Esophagus muscularis mucosa (tissue), 4 donors: Measurements from ENCODE around the gene ART1. TPM values are rescaled to one million over a fixed set of nuclear protein-coding genes. Genes with fewer than 3 reads are reported as not detected.

Experiments
- DNase-seq: peaks from one replicate; pipeline ENCODE4 v3.0.0-alpha.2; 2017; ENCODE audit errors: extremely low spot score
- H3K27ac ChIP-seq, 4 donors: fragments of 200-600 bp; sonication (generic); replicated peaks in 1 of 4; 1 replicate in 3 of 4; 2 replicates in 1 of 4; pipeline ENCODE4 v1.5.1; 2016 to 2019; ENCODE audit warnings: mild to moderate bottlenecking in 1 of 4
- H3K27me3 ChIP-seq, 4 donors: fragments of 200-600 bp; sonication (generic); one replicate each; pipeline versions ENCODE4 v1.5.1 to v1.6.0; 2016 to 2019
- H3K36me3 ChIP-seq, 4 donors: fragments of 200-600 bp; sonication (generic); one replicate each; pipeline ENCODE4 v1.5.1; 2016 to 2019
- H3K4me1 ChIP-seq, 4 donors: fragments of 200-600 bp; sonication (generic); one replicate each; pipeline ENCODE4 v1.5.1; 2016 to 2019
- H3K4me3 ChIP-seq, 4 donors: fragments of 200-600 bp; sonication (generic); 1 replicate in 2 of 4; 2 replicates in 2 of 4; pipeline ENCODE4 v1.5.1; 2016 to 2019; ENCODE audit warnings: mild to moderate bottlenecking in 4 of 4, moderate library complexity in 1 of 4
- H3K9me3 ChIP-seq, 4 donors: fragments of 200-600 bp; sonication (generic); 1 replicate in 3 of 4; 2 replicates in 1 of 4; pipeline ENCODE4 v1.5.1; 2016 to 2019
- CTCF ChIP-seq, 3 experiments: fragments of 200-600 bp in 2 of 3; fragments of 450-650 bp in 1 of 3; sonication (generic) in 2 of 3; IDR thresholded peaks; one replicate each; pipeline ENCODE4 v1.5.1; 2017 to 2019; ENCODE audit warnings: antibody characterized with exemption in 3 of 3, mild to moderate bottlenecking in 2 of 3, moderate library complexity in 1 of 3
- EP300 ChIP-seq: sonication (generic); formaldehyde crosslinking; IDR thresholded peaks from one replicate; pipeline ENCODE4 v1.6.1; 2017; ENCODE audit warnings: antibody characterized with exemption
- POLR2A ChIP-seq: fragments of 450-650 bp; IDR thresholded peaks from one replicate; pipeline ENCODE4 v1.6.1; 2017; ENCODE audit warnings: antibody characterized with exemption, moderate library complexity, mild to moderate bottlenecking, low read depth
- POLR2AphosphoS5 ChIP-seq, 2 donors: sonication (generic); formaldehyde crosslinking; IDR thresholded peaks; one replicate each; pipeline ENCODE4 v1.6.1; 2017; ENCODE audit warnings: antibody characterized with exemption in 2 of 2
- WGBS: methylation state at CpG from one replicate; pipeline ENCODE4 v1.1.5; 2018; 5-methylcytosine and 5-hydroxymethylcytosine counted together
- intact Hi-C: fragments of 100-400 bp; cut with DNase I; formaldehyde crosslinking; loops from one replicate; pipeline ENCODE4 v1.15.1; 2023
- small RNA-seq, 3 donors: library from RNA; depleted of rRNA; stranded (forward); fragments of <200 nt; gene quantifications; one replicate each; pipeline ENCODE3, GENCODE V24; 2016
- total RNA-seq, 4 donors: library from RNA; depleted of rRNA; stranded (reverse); fragments of >200 nt; gene quantifications; one replicate each; pipeline versions ENCODE4 v1.1.0 to v1.2.1, GENCODE V29; 2016

The ART1 gene
- total RNA-seq, 4 donors from 2014 or later = not detected

GRCh38 chr11:3709977-3710376 is 65.0 kb downstream of the ART1 start:
- H3K36me3 ChIP-seq = peaks cover 44 to 92% (median 67%) of the 10 kb centered on the region in 4 donors
- no peak overlapping the region for H3K27ac ChIP-seq
- WGBS = 92% methylated on average over 1 of the region's 1 CpG
- H3K4me3 ChIP-seq = no peak overlapping the region
- no peaks in the 10 kb centered on the region for H3K27me3 ChIP-seq
- TF ChIP-seq POLR2A = no peak
- no peak for TF ChIP-seq EP300
- TF ChIP-seq POLR2AphosphoS5 (IDR thresholded peaks at IDR 0.05) = no peak
- TF ChIP-seq CTCF (IDR thresholded peaks at IDR 0.05) = no peak
- intact Hi-C loops = no loop called here
- no peaks in the 10 kb centered on the region for H3K4me1 ChIP-seq
- H3K9me3 ChIP-seq = no peaks in the 10 kb centered on the region
- DNase-seq = no peak

GRCh38 chr11:3710485-3711259 is 65.7 kb downstream of the ART1 start:
- DNase-seq = no peak
- Histone ChIP-seq H3K27ac (no peak overlapping the region), H3K36me3 (peaks cover 43 to 92% (median 67%) of the 10 kb centered on the region in 4 donors), H3K27me3 (no peaks in the 10 kb centered on the region), H3K4me1 (no peaks in the 10 kb centered on the region), H3K4me3 (no peak overlapping the region), H3K9me3 (no peaks in the 10 kb centered on the region)
- 90% methylated on average over 4 of the region's 4 CpGs for WGBS
- TF ChIP-seq POLR2A (no peak), EP300 (no peak), POLR2AphosphoS5 (IDR thresholded peaks at IDR 0.05) (no peak), CTCF (IDR thresholded peaks at IDR 0.05) (no peak)
- intact Hi-C loops = no loop called here

- no peaks in the 10 kb centered on the region for H3K27me3 ChIP-seq
- intact Hi-C loops = no loop called here
- H3K36me3 ChIP-seq = peaks cover 51 to 96% (median 74%) of the 10 kb centered on the region in 4 donors
- TF ChIP-seq POLR2A (no peak), POLR2AphosphoS5 (IDR thresholded peaks at IDR 0.05) (no peak), EP300 (no peak), CTCF (IDR thresholded peaks at IDR 0.05) (no peak)
- no peak overlapping the region for H3K4me3 ChIP-seq
- H3K4me1 ChIP-seq = no peaks in the 10 kb centered on the region
- 81% methylated on average over 6 of the region's 6 CpGs for WGBS
- no peak for DNase-seq
- no peaks in the 10 kb centered on the region for H3K9me3 ChIP-seq
- no peak overlapping the region for H3K27ac ChIP-seq
These were observed 67.3 kb downstream of the ART1 start for GRCh38 chr11:3712274-3712673.

Small RNA genes within 50 kb of the gene (small RNA-seq; reads per million reads assigned to genes)
- gene RF00019 = 0 reads per million in 3 donors

Other genes with a start within 250 kb of the ART1 start
- under 1 TPM in 3 of 4 donors, not detected in 1; 0.57 to 0.66 (median 0.65) TPM for gene ART5, start 3.1 kb upstream of the ART1 start, total RNA-seq
- 1 to 10 TPM in 2 of 4 donors, under 1 TPM in 2; 0.46 to 1.9 (median 1.2) TPM for gene CHRNA10, start 26.3 kb downstream of the ART1 start, total RNA-seq
- gene NUP98, start 152.4 kb downstream of the ART1 start, total RNA-seq = 100 to 1,000 TPM in 1 of 4 donors, 10 to 100 TPM in 3; 67.7 to 117 (median 89.8) TPM
- gene PGAP2, start 163.4 kb downstream of the ART1 start, total RNA-seq = 1 to 10 TPM; 5.1 to 7.4 (median 7.0) TPM
- 10 to 100 TPM; 53.6 to 75.5 (median 59.4) TPM for gene RHOG, start 195.8 kb downstream of the ART1 start, total RNA-seq
- 100 to 1,000 TPM in 2 of 4 donors, 10 to 100 TPM in 2; 65.2 to 150 (median 92.6) TPM for gene STIM1, start 210.5 kb downstream of the ART1 start, total RNA-seq